IPS DF 19.7 (cell line): ENCODE measurements around the gene OTC.

Experiments
- DNase-seq: peaks from one replicate; pipeline ENCODE4 v3.0.0-alpha.2; 2013; ENCODE audit warnings: low read depth, low spot score

Gene OTC

GRCh38 chrX:38468563-38469157 lies 116.3 kb downstream of the OTC start:
- DNase-seq, result no peak
